Measurements from ENCODE around the gene KLK13. TPM values are rescaled to one million over a fixed set of nuclear protein-coding genes. Genes with fewer than 3 reads are reported as not detected.

Gene KLK13, protein sequence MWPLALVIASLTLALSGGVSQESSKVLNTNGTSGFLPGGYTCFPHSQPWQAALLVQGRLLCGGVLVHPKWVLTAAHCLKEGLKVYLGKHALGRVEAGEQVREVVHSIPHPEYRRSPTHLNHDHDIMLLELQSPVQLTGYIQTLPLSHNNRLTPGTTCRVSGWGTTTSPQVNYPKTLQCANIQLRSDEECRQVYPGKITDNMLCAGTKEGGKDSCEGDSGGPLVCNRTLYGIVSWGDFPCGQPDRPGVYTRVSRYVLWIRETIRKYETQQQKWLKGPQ
- not detected for total RNA-seq

DNA sequence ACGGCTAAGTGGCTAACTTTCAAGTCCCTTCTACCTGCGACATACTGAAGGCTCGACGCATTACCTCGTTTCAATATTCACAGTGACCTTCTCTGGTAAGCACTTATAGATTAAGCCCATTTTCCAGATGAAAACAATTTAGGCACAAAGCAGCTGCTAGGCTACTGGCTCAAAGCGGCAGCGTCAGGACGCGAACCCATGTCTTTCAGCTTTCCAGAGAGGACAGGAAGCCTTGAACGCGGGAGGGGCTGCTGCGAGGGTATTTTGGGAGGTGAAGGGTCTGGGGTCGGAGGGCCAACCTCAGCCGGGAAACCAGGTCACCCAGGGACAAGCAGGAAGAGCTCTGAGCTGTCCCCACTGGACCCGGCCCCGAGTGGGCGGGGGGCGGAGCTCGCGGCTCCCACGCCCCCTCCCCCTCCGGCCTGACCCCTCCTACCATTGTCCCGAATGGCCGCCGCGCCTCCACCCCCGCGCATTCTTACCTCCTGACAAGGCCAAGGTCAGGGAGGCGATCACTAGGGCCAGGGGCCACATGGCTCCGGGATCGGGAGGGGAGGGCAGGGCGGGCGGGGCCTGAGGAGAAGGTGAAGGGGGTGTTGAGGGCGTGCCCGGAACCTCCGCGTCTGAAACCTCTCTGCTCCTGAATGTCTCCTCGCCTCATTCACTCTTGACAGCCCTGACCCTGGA lies at the start of gene KLK13:
TSS of gene KLK13 (minus strand) at position 559 of the 687 bp plus-strand sequence. CDS start at position 534, 25 bp downstream.
- DNase-seq (peak in 1 of 2 donors; percentile 3), ATAC-seq (replicated peaks in 1 of 2) (peak in 1 of 2 donors; percentile 32)
- H3K27ac Mint-ChIP-seq = no peak within 1 kb of the TSS
- H3K4me3 Mint-ChIP-seq = peak within 1 kb of the TSS; percentile 41 to 62
- H3K9me3 Mint-ChIP-seq = peaks cover 6 to 7% of the 10 kb centered on the region in 2 donors
- H3K4me1 Mint-ChIP-seq (ENCODE audit: low read depth) = no peaks in the 10 kb centered on the region
- H3K36me3 Mint-ChIP-seq (ENCODE audit: insufficient read depth in 2 of 2) = peaks cover 0 to 2% of the 10 kb centered on the region in 2 donors
- peaks cover 61% of the 10 kb centered on the region for H3K27me3 Mint-ChIP-seq (ENCODE audit: low read depth)

DNA sequence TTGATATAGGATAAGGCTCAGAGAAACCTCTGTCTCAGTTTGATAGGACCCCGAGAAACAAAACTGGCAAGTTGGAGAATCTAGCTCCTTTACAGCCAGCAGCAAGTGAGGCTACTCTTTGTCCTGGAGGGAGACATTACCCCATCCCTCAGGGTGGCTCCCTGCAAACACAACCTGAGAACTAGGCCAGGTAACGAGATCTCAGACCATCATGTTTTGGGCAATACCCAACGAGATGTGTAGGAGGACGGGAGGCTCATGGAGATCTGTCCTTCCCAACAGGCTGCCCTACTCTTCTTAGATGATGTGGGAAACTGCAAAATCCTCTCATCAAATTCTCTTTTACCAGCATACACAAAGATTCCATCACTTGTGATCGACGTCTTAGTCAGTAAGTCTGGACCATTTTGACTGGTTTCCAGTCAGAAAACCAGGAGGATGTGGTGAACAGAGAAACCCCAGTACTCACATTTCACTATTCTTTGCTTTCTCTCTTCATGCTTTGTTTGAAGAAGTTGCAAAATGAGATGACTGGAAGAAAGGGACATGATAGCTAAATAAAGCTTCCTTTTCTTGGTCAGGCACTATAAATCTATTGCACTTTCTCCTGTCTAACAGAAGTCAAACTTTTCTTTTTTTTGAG lies 49.3 kb upstream of the KLK13 start:
- ATAC-seq (replicated peaks in 1 of 2) (peak; percentile 92 to 93), DNase-seq (peak; percentile 42 to 46)
- peak overlapping the region; percentile 48 for H3K27ac Mint-ChIP-seq
- no peaks in the 10 kb centered on the region for H3K27me3 Mint-ChIP-seq (ENCODE audit: low read depth)
- peaks cover 13% of the 10 kb centered on the region for H3K4me1 Mint-ChIP-seq (ENCODE audit: low read depth)
- H3K9me3 Mint-ChIP-seq = no peaks in the 10 kb centered on the region
- peak overlapping the region; percentile 18 to 52 for H3K4me3 Mint-ChIP-seq
- H3K36me3 Mint-ChIP-seq (ENCODE audit: insufficient read depth in 2 of 2) = no peaks in the 10 kb centered on the region

DNA sequence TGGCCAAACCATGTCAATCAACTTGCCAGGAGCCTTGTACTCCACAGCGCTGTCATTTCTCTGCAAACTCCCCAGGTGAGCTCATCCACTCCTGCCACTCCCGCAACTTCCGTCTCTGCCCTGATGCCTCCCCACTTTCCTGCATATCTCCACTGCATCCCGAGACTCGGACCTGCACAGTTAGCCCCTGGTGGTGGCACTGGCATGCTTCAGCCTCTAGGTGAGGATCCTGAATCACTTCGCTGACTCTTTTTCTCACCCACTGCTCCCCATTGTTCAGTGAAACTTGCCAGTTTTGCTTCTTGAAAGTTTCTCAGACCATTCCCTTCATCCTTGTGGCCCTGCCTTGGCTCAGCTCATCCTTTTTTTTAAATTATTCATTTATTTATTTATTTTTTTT lies 46.7 kb upstream of the KLK13 start:
- Mint-ChIP-seq H3K36me3 (ENCODE audit: insufficient read depth in 2 of 2) (peaks cover 0 to 3% of the 10 kb centered on the region in 2 donors), H3K4me1 (ENCODE audit: low read depth) (peaks cover 28% of the 10 kb centered on the region), H3K9me3 (no peaks in the 10 kb centered on the region), H3K27ac (no peak overlapping the region), H3K27me3 (ENCODE audit: low read depth) (no peaks in the 10 kb centered on the region), H3K4me3 (no peak overlapping the region)
- ATAC-seq (replicated peaks in 1 of 2) (no peak), DNase-seq (no peak)

DNA sequence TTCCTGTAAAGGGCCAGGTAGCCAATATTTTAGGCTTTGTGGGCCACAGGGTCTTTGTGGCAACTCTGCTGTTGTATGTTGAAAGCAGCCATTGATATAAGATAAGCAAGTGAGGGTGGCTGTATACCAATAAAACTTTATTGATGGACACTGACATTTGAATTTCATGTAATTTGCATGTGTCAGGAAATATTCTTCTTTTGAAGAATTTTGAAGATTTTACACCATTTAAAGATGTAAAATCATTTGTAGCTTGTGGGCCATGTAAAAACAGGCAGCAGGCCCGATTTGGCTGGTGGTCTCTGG lies 45.7 kb upstream of the KLK13 start:
- H3K27me3 Mint-ChIP-seq (ENCODE audit: low read depth) = no peaks in the 10 kb centered on the region
- ATAC-seq (replicated peaks in 1 of 2) (no peak), DNase-seq (no peak)
- H3K36me3 Mint-ChIP-seq (ENCODE audit: insufficient read depth in 2 of 2) = peaks cover 0 to 3% of the 10 kb centered on the region in 2 donors
- H3K9me3 Mint-ChIP-seq = no peaks in the 10 kb centered on the region
- peaks cover 34% of the 10 kb centered on the region for H3K4me1 Mint-ChIP-seq (ENCODE audit: low read depth)
- H3K4me3 Mint-ChIP-seq = no peak overlapping the region
- no peak overlapping the region for H3K27ac Mint-ChIP-seq

DNA sequence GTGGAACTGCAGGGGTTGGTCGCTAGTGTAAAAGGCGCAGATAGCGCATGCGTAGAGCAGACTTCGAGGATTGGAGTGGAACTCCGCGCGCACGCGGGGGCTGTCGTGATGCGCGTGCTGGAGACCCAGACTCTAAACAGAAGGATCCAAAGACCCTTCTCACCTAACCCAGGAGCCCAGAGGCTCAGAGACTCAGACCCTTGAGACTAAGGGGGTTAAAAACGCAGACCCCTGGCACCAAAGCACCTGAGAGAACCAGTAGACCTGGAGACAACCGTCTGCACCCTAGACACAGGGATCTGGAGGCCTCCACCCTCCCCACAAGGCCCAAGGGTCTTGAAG lies 43.9 kb upstream of the KLK13 start:
- Mint-ChIP-seq H3K9me3 (no peaks in the 10 kb centered on the region), H3K27me3 (ENCODE audit: low read depth) (no peaks in the 10 kb centered on the region), H3K4me1 (ENCODE audit: low read depth) (peaks cover 40% of the 10 kb centered on the region), H3K27ac (peak overlapping the region; percentile 88), H3K4me3 (peak overlapping the region; percentile 94 to 96), H3K36me3 (ENCODE audit: insufficient read depth in 2 of 2) (peaks cover 0 to 4% of the 10 kb centered on the region in 2 donors)
- ATAC-seq (replicated peaks in 1 of 2) (peak; percentile 37), DNase-seq (no peak)

DNA sequence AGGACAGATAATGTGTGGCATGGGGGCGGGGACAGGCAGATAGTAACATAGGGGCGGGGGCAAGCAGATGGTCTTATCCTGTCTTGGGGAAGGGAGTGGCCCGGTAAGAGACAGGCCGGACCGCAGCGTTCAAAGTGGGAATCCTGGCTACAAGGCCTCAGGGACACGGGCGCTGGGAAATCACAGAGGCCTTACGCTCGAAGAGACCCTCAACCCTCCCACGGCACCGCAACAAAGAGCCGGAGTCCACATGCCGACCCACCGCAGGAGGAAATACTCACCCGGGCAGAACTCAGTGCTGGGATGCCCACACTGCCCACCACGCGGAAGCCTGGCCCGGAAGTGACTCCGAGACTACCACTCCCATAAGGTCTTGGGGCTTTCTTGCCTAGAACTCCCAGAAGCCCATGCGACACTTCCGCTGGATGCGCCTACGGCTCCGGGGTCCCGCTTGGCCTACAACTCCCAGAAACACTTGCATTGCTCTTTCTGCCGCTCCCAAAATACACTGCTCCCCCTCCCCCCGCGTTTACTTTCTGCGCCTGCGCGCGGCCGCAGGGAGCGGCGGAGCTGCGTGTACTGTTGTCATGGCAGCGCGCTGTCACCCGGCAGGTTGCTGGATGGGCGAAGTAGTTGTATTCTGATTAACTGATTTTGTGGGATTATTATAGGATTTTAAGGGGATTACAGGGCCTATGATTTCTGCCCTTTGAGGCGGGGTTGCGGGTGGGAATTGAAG lies 43.3 kb upstream of the KLK13 start, which contains the start of gene CTU1:
TSS of gene CTU1 (minus strand) at position 344 of the 739 bp plus-strand sequence. CDS start 3,840 bp downstream, outside the sequence.
- DNase-seq (peak; percentile 97 to 98), ATAC-seq (replicated peaks in 1 of 2) (peak; percentile 98)
- Mint-ChIP-seq H3K36me3 (ENCODE audit: insufficient read depth in 2 of 2) (peaks cover 0 to 6% of the 10 kb centered on the region in 2 donors), H3K4me3 (peak within 1 kb of the TSS; percentile 94 to 96), H3K27ac (peak within 1 kb of the TSS; percentile 88), H3K27me3 (ENCODE audit: low read depth) (no peaks in the 10 kb centered on the region), H3K9me3 (no peaks in the 10 kb centered on the region), H3K4me1 (ENCODE audit: low read depth) (peaks cover 45% of the 10 kb centered on the region)

DNA sequence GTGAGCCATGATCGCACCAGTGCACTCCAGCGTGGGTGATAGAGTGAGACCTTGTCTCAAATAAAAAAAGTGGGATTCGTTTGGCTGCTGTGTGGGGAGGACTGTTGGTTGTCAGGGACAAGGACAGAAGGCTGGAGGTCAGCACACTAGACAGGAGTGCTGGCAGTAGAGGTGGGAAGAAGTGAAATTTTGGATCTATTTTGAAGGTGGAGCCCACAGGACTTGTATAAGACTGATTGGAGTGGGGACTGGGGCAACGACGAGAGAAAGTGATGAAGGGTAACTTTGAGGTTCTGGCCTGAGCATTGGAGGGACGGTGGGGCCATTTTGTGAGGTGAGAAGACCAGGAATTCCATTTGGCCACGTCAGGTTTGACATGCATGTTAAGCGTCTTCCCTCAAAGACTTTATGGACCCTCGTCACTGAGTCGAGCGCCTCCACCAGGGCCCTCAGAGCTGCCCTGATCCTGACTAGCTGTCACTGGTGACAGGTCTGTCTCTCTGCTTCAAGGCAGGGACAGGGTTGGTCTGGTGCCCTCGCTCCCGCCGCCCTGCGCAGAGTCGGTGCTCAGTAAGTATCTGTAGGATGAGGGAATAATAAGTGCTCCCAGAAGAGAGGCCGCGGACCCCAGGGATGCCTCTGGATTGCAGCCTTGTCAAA lies 42.6 kb upstream of the KLK13 start:
- no peaks in the 10 kb centered on the region for H3K27me3 Mint-ChIP-seq (ENCODE audit: low read depth)
- peak overlapping the region; percentile 88 for H3K27ac Mint-ChIP-seq
- H3K4me1 Mint-ChIP-seq (ENCODE audit: low read depth) = peaks cover 46% of the 10 kb centered on the region
- peaks cover 0 to 9% of the 10 kb centered on the region in 2 donors for H3K36me3 Mint-ChIP-seq (ENCODE audit: insufficient read depth in 2 of 2)
- ATAC-seq (replicated peaks in 1 of 2) = peak in 1 of 2 donors; percentile 8
- DNase-seq = no peak
- H3K4me3 Mint-ChIP-seq = peak overlapping the region; percentile 94 to 96
- H3K9me3 Mint-ChIP-seq = no peaks in the 10 kb centered on the region

DNA sequence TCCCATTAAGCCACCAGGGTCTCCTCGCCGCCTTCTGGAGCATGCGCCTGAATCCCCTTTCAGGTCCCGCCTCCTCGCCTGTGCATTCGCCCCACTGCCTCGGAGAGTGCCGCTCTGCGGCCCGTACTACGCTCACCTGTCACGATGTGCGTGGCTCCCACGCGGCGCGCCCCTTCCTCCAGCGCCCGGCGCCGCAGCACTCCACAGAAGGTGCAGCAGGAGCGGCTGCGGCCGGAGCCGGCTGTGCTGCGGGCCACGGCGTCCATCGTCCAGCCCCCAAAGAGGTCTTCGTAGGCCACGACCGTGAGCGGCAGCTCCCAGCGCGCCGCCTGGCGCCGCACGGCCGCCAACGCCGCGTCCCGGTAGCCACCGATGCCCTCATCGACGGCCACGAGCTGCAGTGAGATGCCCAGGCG lies 39.0 kb upstream of the KLK13 start:
- Mint-ChIP-seq H3K9me3 (no peaks in the 10 kb centered on the region), H3K36me3 (ENCODE audit: insufficient read depth in 2 of 2) (peaks cover 2 to 15% of the 10 kb centered on the region in 2 donors), H3K27me3 (ENCODE audit: low read depth) (no peaks in the 10 kb centered on the region), H3K4me3 (no peak overlapping the region), H3K4me1 (ENCODE audit: low read depth) (peaks cover 41% of the 10 kb centered on the region), H3K27ac (no peak overlapping the region)
- ATAC-seq (replicated peaks in 1 of 2) = no peak
- no peak for DNase-seq

DNA sequence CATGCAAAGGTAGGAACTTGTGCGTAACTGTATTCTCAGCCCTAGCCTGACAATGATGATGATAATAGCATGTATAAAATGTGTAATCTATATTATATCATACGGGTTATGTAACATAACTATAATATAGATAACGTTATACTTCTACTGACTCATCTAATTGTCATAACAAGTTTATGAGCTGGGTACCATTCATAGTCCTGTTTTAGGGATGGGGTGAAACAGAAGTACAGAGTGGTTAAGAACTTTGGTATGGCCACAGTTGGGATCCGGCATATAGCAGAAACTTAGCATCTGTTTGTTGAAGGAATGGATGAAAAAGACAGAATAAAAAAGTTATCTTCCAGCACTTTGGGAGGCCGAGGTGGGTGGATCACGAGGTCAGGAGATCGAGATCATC lies 38.1 kb upstream of the KLK13 start:
- Mint-ChIP-seq H3K4me3 (no peak overlapping the region), H3K27me3 (ENCODE audit: low read depth) (no peaks in the 10 kb centered on the region), H3K4me1 (ENCODE audit: low read depth) (peaks cover 35% of the 10 kb centered on the region), H3K9me3 (no peaks in the 10 kb centered on the region), H3K36me3 (ENCODE audit: insufficient read depth in 2 of 2) (peaks cover 2 to 15% of the 10 kb centered on the region in 2 donors), H3K27ac (peak overlapping the region; percentile 62)
- DNase-seq (no peak), ATAC-seq (replicated peaks in 1 of 2) (no peak)

DNA sequence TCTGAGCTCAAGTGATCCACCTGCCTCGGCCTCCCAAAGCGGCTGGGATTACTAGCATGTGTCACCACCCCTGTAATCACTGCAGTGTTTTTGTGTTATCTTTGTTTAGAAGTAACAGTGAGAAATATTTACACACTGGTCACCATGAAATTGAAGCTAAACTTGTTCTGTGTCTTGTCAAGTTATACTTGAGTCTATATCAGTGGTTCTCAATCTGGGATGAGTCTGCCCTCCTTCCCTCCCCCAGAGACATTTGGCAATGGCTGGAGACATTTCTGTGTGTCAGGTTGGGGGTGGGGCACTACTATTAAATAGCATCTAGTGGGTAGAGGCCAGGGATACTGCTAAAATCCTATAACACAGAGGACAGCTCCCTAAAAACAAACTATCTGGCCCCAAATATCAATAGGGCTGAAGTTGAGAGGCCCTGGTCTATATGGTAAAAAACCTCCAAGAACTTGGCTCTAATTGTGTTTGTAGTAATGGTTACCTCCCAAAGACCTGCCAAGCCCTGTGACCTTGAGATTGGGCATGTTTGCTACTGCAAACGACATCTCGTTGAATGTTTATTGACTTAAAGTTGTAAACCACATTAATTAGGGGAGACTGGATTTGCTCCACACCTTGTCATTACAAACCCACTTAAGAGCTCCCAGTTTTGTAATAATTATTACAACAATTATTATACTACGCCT lies 36.4 kb upstream of the KLK13 start:
- Mint-ChIP-seq H3K4me1 (ENCODE audit: low read depth) (peaks cover 30% of the 10 kb centered on the region), H3K27ac (no peak overlapping the region), H3K9me3 (no peaks in the 10 kb centered on the region), H3K27me3 (ENCODE audit: low read depth) (no peaks in the 10 kb centered on the region), H3K4me3 (no peak overlapping the region), H3K36me3 (ENCODE audit: insufficient read depth in 2 of 2) (peaks cover 2 to 12% of the 10 kb centered on the region in 2 donors)
- DNase-seq (no peak), ATAC-seq (replicated peaks in 1 of 2) (no peak)

DNA sequence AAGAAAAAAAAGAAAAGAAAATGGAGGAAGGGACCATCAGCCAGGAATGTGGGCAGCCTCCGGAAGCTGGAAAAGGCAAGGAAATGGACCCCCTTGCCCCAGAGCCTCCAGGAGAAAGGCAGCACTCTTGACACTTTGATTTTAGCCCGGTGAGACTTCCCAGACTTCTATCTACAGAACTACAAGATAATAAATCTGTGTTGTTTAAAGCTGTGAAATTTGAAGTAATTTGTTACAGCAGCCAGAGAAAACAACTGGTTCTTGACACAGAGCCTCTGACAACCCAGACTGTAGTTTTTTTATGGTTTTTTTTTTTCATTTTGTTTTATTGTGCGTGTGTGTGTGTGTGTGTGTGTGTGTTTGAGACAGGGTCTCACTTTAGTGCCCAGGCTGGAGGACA lies 35.7 kb upstream of the KLK13 start:
- H3K9me3 Mint-ChIP-seq = no peaks in the 10 kb centered on the region
- H3K4me1 Mint-ChIP-seq (ENCODE audit: low read depth) = peaks cover 23% of the 10 kb centered on the region
- H3K27me3 Mint-ChIP-seq (ENCODE audit: low read depth) = no peaks in the 10 kb centered on the region
- no peak overlapping the region for H3K4me3 Mint-ChIP-seq
- peaks cover 2 to 12% of the 10 kb centered on the region in 2 donors for H3K36me3 Mint-ChIP-seq (ENCODE audit: insufficient read depth in 2 of 2)
- DNase-seq (no peak), ATAC-seq (replicated peaks in 1 of 2) (no peak)
- peak overlapping the region; percentile 63 for H3K27ac Mint-ChIP-seq

DNA sequence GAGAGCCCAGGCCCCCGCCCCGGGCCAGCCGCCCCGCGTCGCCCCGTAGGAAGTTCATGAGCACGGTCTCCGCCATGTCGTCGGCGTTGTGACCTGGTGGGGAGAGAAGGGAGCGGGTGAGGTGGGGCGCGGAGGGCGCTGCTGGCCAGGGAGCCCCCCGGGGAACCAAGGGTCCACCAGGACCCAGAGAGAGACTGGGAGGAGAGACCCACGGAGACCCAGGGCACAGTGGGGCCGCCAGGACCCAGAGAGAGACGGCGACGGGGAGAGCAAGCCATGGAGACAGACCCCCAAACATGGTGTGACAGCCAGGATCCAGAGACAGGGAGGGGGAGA lies 34.1 kb upstream of the KLK13 start:
- H3K4me3 Mint-ChIP-seq = peak overlapping the region in 1 of 2 donors; percentile 4
- DNase-seq = no peak
- H3K27ac Mint-ChIP-seq = no peak overlapping the region
- H3K27me3 Mint-ChIP-seq (ENCODE audit: low read depth) = no peaks in the 10 kb centered on the region
- peaks cover 19% of the 10 kb centered on the region for H3K4me1 Mint-ChIP-seq (ENCODE audit: low read depth)
- no peaks in the 10 kb centered on the region for H3K9me3 Mint-ChIP-seq
- peaks cover 2 to 10% of the 10 kb centered on the region in 2 donors for H3K36me3 Mint-ChIP-seq (ENCODE audit: insufficient read depth in 2 of 2)
- ATAC-seq (replicated peaks in 1 of 2) = no peak

Data from activated T-cell treated with anti-CD3 and anti-CD28 coated beads, Interleukin-2, amount 50 U/mL, for 72 hours (primary cell).